Stimulated activated CD8-positive, alpha-beta memory T cell treated with anti-CD3 and anti-CD28 coated beads, Interleukin-2, amount 100 ng/mL, for 1 hour (primary cell): Measurements from ENCODE around the gene PAX1.

ENCODE experiments used
- DNase-seq, 2 donors: peaks; one replicate each; pipeline ENCODE4 v3.0.0-alpha.2; 2020; ENCODE audit warnings: low read depth in 2 of 2

Gene PAX1

DNA sequence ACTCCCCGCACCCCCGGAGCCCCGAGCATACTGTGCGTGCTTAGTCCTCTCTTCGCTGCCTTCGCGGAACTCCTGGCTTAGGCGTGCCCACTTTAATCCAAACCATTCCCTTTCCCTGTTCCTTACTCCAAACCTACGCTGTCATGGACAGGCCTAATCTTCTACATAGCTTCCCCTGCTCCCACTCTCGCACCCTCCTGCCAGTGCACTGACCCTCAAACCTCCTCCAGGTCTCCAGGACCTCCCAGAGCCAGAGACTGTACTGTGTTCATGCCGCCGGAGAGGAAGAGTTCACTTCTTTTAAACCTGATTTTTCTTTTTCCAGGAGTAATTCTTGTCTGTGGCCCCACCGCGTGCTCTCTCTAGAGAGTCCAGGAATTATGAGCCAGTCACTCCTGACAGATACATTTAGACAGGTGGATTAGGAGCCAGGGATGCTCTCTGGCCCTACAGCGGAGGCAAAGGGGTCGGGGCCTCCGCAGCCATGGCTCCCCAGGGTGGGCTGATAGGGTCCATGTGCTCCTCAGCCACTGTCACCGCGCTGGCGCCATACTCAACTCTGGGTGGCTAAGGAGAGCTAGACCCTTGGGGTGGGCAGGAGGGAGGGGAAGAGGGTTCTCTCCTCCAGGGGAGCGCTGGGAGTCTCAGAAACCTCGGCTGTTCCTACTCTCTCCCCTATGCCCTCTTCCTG, 1.6 kb upstream of the PAX1 start:
- DNase-seq: no peak

DNA sequence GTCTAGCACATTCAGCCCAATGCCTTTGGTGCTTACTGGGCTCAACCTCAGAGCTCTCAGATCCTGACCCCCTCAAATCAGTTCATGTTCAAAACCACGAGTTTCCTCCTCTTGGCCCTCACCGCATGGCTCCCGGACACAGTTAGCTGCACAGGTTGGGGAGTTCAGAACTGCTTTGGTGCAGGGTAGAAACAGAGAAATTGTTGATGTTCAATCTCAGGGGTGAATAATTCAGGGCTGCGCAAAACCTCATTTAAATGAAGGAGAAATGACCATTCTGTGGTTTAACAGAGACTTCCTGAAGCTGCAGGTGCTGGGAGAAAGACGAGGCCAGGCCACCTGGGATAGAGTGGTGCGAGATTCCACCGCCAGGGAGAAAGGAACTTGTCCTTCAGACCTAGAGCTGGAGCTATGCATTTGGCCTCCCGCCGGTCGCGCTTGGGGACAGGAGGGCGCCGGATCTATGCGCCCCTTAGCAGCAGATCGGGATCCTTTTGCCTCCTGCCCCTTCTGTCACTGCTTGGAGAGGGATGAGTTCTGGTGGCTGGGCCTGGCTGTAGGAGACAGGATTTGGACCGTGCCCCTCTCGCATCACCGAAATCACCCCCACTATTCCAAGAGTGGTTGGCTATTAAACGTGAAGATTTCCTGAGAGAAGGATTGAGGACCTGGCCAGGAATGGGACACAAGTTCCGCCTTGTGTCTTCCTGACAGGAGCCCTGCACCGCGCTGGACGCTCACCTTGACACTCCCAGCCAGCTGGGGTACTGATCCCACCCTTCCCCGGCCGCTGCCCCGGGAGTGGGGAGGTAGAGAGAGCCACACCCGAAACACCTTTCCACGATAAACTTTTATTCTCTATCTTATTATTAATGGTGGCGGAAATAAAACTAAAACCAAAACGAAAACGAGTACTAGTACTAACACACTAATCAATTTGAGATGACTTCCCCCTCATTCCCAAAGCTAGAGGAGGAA, 767 bp upstream of the PAX1 start:
- DNase-seq: no peak

DNA sequence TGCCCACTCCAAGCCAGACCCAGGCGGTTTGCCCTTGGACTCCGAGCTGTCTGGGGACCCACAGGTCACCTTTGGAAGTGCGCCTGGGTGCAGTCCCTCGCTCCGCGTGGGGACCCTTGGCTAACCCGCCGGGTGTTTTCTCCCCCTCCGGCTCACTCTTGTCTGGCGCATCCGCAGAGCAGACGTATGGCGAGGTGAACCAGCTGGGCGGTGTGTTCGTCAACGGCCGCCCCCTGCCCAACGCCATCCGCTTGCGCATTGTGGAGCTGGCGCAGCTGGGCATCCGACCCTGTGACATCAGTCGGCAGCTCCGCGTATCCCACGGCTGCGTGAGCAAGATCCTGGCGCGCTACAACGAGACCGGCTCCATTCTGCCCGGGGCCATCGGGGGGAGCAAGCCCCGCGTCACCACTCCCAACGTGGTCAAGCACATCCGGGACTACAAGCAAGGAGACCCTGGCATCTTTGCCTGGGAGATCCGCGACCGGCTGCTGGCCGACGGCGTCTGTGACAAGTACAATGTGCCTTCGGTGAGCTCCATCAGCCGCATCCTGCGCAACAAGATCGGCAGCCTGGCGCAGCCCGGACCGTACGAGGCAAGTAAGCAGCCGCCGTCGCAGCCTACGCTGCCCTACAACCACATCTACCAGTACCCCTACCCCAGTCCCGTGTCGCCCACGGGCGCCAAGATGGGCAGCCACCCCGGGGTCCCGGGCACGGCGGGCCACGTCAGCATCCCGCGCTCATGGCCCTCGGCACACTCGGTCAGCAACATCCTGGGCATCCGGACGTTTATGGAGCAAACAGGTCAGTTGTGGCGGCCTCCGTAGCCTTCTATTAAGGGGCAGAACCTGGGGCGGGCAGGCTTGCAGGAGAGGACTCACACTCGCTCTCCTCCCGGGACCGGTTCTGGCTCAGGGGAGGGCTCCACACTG, 1.1 kb downstream of the PAX1 start:
- DNase-seq: no peak

DNA sequence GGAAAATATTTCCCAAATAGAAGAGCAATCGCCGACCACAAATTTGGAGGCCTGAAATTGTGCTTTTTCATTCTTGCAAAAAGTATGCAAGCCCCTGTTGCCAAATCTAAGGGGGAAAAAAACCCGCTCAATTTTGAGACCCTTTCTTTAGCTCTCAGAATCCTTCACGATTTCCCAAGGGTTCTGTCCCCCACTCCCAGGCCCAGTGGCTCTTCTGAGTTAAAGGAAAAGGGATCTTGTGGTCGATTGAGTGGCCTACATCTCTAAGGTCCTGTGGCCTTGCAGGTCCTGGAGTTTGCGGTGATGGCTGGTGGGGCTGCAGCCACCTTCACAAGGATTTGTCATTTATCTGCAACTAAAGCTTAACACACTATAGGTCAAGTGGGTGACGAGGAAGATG, 1.8 kb downstream of the PAX1 start:
- DNase-seq: no peak

DNA sequence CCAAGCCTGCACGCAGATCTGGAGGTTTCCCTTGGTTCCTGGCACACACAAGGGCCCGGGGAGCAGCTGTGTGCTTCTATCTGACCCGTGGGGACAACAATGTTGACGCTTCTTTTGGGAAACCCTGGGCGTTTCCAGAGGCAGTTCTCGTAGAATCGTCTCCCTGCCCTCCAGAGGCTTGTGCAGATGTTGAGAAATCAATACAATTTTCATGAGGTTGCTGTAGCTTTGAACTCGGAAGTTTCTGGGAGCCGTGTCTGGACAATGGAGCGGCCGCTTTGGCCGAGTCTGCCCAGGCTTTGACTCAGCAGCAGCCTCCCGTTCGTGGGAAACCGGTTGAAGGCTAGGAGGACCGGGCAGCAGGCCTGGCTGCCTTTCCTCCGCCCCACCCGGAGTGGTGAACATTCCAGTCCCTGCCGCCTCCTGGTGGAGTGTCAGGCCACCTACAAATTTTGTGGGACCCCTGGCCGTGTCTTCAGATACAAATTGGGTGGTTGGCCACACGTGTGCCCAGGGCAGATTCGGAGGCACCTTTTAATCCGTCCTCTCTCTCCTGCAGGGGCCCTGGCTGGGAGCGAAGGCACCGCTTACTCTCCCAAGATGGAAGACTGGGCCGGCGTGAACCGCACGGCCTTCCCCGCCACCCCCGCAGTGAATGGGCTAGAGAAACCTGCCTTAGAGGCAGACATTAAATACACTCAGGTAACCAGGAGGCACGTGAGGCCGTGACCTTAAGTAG, 2.7 kb downstream of the PAX1 start:
- DNase-seq: no peak

DNA sequence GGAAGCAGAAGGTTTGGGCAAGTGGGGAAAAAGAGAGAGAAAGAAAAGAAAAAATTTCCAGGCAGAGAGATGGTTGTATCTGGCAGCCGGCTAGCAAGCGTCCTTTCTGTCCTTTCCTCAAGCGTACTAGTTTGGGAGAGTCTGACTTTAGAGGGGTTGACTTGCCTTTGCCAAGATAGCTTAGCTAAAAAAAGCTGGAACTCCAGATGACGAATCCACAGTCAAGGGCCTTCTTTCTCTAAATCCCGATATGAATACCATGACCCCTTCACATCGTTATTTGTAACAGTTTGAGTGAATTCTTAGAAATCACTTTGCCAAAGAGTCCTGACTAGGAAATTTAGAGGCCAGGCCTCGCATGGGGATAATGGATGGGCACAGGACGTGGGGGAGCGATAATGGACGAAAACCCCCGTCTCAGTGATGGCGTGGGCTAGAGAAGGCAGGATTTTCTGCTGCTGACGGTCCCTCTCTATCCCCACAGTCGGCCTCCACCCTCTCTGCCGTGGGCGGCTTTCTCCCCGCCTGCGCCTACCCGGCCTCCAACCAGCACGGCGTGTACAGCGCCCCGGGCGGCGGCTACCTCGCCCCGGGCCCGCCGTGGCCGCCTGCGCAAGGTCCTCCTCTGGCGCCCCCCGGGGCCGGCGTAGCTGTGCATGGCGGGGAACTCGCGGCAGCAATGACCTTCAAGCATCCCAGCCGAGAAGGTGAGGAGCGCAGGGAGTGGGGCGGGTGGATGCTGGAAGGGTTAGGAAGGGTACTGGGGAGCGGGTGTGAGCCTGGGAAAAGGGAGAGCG, 3.5 kb downstream of the PAX1 start:
- no peak for DNase-seq

DNA sequence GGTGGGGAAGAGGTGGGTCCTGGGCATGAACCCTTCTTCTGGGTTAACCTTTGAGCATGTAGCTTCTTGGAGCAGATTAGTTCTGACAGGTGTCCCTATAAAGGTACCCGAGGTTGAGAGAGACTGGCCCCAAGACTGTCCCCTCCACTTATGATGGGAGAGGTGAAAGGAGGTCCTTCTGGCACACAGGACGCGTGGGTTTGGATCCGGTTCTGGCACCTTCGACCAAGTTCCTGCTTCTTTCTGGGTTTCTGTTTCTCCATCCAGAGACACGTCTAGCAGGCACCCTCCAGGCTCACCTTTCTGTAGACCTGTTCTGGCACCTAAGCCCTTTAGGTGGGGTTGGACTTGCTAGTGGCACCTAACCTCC, 4.1 kb downstream of the PAX1 start:
- no peak for DNase-seq

DNA sequence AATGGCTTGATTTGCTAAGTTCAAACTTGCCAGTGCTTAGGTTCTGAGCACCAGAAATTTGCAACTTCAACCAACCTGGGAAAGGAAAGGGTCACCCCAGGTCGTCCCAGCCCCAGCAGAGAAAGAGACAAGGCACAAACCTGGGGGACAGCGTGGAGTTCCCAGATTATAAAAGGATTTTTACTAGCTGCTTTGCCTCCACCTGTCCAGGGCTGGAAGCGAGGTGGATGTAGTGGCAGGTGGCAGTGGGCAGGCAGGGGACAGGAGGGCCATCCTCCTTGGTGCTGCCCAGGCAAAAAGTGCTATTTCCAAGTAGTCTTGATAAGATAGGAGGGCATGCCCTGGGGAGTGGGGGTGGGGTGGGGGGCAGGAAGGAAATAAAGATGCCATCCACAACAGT, 4.9 kb downstream of the PAX1 start:
- no peak for DNase-seq

DNA sequence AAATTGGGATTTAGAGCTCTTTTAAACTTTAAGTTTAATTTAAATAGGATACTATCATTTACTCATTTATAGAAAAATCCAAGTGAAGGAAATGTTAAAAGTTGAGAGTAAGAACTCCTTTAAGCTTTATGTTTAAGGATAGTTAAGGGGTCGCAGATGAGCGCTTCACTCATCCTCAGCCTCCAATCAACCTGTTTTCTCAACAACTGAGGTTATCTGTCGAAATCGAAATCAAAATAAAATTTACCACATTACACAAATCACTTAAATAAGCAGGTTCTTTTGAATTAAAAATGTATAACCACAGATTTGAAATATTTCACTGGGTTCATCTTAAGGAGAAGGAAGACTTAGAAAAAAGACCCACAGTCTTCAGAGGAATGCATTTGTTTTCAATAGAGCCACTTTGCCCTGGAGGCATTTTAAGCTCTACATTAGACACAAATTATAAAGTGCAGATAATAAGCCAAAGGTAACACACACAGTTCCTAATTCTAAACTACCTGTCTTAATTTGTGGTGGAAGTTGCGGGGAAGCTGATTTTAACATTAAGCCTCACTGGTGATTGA, 5.5 kb downstream of the PAX1 start:
- no peak for DNase-seq

DNA sequence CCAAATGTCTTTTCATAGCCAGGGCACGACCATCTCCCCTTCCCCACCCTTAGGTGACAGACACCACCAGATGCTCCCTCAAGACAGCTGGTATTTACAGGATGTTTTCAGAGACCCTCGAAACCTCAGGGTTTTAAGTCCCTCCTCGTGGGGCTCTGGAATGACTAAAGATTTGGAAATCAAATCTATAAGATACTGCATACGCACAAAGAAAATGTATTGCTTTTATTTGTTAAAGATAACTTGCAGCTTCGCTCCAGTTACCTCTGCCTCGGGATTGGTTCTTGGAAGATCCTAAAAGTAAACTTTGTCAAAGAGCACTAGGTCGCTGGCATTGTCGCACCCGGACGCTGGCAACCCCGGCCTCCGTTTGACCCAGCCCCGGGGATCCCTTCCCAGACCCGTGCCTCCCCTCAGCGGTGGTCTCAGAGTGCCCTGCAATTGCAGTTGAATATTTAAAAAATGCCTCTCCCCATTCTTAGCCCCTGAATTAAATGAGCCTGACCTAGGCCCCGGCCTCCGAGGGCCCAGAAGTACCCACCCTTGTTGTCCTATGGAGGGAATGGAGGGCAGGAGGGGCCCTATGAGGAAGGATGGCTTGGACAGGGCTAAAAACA, 7.1 kb downstream of the PAX1 start:
- no peak for DNase-seq

DNA sequence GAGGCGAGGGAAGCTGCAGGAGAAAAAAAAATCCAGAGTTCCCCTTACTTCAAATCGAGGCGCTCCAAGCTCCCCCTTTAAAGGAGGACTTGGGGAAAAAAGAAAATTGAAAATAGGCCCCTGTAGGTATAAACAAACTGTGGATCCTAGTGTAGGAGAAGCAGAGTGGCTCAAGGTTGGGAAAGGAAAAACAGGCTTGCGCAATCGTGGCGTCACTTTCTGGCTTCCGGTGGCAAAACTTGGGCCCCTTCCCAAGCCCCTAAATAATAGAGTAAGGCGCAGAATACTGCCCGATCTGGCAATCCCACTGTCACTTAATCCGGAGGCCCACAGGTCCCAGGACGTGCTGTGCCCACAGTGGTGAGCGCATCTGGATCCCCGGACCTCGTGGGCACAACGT, 8.0 kb downstream of the PAX1 start:
- no peak for DNase-seq

DNA sequence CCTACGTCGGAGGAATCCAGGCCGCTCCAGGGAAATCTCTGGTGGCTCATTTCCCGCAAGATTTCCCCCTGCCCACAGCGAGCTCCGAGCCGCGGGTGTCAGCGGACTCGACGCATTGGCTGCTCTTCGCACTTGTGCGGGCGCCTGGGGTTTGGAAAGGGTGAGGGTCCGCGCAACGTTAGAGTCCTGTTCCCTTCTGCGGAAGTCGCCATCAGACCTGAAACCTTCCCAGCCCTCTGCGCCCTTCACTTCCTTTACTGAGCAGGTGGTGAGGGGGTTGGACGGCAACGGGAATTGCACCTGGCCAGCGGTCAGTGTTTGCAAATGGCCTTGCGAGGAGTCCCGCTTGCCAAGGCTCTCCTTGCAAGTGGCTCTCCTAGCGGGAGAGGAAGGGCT, 8.4 kb downstream of the PAX1 start:
- no peak for DNase-seq

DNA sequence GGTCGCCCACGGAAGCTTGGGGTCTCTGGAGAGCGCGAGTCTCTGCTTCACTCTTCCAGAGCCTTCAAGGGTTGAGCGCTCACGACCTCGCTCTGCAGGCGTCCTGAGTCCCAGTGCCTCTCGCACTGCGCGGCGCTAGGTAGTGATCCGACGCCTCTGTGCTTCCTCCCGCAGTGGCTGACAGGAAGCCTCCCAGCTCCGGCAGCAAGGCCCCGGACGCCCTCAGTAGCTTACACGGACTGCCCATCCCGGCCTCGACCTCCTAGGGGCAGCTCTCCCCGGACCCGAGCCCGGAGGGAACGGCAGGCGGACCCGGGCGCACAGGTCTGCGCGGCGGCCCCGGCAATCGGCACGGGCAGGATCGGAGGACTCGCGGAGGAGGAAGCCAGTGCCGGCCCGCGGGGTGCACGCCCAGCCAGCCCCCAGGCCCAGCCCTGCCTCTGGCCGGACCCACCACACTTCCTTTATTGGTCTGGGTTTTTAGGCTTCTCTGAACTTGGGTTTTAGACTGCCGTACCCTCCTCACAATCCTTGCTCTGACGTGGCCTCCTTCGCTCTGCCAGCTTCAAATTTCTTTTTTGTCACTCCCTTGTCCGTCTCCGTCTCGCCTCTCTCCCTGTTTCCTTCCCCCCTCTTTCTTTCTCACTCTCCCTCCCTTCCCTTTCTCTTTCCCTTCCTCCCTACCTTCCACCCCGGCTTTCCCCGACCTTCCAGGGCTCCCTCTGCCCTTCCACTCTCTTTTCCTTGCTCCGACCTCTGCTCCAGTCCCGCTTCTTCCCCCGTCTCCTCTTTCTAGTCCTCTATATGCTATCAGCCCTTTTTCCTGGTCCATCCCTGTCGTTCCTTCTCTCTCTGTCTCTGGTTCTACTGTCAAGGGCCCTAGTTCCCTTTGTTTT, 9.1 kb downstream of the PAX1 start:
- no peak for DNase-seq

DNA sequence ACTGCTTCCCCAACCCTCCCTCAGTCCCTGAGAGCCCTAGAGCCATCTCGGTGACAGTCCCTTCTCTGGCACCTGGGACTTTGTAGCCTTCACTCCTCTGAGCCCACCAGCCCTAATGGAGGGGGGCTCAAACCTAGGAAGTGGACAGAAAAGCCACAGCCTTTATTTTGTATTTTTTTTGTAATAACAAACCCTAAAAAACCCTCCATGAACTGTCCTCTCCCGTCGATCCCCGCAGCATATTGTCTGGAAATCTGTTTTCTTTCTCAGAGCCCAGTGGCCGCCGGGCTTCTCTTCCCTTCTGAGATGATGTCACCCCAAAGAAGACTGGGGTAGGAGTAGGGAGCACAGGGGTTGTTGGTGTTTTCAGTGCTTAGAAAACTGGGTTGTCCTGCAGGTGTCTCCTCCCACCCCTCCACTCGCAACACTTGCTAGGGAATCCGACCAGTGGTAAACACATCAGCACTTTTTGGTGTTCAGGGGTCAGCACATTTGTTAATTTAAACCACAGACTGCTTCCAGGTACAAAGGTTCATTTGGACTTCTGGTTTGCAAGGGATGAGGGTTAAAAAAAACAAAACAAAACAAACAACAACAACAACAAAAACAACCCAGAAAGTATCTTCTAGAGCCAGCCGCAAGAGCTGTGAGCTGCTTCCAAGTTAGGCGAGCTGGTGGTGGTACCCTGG, 9.9 kb downstream of the PAX1 start:
- DNase-seq: no peak

DNA sequence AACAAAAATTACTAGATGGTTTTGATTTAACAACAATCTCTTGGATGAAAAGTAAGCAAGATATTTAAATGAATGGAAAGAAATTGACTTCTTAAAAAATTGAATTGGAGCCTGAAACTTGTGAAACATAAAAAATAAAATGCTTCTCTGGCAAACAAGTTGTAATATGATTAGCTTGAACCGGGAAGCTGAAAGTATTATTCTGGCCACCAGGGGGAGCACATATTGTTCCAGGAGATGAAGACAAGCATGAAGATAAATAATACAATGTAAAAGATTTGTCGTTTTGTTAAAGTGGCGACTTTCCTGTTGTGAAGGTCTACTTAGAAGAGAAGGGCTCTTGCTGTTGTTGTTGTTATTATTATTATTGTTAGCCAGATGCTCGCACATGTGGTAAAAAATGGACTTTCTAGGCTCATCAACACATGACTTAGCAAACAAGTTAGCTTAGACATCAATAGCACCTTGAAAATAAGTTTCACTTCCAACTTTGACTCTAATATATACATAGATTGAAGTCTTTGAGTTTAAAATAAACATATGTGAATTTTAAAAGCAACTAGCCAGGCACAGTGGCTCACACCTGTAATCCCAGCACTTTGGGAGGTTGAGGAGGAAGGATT, 14.2 kb downstream of the PAX1 start:
- DNase-seq: no peak

DNA sequence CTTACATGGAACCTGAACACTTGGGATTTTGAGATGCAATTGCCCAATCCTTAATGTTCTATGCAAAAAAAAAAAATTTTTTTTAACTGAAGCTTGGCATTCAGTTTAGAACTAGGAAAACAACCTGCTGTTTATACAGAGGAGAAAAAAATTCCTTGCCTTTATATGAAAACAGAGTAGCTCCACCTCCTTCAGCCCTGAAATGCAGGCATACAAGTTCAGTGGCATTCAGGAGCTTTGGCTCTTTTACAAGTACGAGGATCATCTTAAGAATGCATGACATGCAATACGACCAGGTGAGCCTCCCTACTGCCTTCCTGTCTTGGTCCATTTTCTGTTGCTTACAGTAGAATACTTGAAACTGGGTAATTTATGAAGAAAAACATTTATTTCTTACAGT, 20.4 kb downstream of the PAX1 start:
- no peak for DNase-seq

DNA sequence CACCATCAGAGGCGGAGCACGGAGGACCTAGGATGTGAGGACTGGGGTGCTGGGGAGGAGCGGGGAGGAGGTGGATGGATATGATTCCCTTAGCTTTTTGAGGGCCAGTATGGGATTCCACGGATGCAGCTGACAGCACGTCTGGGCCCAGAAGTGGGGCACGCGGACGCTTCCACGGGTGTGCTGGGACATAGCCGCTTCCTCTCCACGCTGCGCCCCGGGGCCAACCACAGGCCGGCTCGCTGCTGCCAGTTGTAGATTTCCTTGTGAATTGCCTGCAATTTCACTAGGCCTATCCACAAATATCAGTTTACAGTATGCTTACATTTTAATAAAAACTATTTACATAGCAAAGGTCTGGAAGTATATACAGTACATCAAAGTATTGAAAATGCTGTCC, 23.9 kb downstream of the PAX1 start:
- DNase-seq: no peak

DNA sequence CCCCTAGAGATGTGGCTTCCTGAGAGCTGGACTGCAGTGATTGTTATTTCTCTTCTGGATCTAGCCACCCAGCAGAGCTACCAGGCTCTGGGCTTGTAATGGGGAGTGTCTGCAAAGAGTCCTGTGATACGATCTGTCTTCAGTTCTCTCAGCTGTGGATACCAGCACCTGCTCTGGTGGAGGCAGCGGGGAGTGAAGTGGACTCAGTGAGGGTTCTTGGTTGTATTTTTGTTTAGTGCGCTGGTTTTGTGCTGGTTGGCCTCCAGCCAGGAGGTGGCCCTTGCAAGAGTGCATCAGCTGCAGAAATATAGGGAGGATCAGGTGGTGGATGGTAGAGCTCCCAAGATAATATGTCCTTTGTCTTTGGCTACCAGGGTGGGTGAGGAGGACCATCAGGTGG, 33.7 kb downstream of the PAX1 start:
- DNase-seq: no peak
